GM12872 (cell line): ENCODE data around the gene PCDH9.

Experiments used
- TF ChIP-seq, protein P1 (sequence below): IDR thresholded peaks from 3 replicates; pipeline ENCODE4 v1.5.1; 2011; ENCODE audit warnings: low read depth, mild to moderate bottlenecking, low read length, moderate library complexity; ENCODE audit not compliant: insufficient read depth

PCDH9 gene

DNA sequence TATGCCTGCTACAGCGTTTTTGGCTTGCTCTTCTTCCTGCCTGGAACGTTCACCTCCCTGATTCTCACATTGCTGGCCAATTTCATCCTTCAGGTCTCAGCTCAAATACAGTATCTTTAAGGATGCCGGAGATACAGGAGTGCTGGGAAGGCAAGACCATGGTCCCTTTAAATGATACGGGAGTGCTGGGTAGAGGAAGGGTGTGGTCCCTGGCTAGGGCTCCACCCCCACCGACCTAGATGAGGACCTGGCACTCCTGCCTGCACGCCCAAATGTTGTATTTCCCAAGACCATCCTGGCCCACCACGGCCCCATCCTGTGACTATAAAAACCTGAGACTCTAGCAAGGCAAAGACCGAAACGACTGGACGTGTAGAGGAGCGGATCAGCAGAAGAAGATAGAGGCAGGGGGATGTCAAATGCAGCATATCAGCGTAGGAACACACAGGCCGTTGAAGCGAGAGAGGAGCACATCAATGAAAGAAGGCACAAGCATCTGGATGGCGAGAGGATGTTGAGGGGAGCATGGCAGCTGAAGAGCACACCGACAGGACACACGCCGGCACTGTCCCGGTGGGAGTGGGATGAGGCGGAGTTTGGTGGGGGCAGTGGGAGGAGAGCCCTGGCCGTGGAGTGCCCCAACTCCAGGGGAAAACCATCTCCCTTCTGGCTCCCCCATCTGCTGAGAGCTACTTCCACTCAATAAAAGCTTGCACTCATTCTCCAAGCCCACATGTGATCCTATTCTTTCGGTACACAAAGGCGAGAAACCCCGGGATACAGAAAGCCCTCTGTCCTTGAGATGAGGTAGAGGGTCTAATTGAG lies 74.0 kb downstream of the PCDH9 start:
- TF ChIP-seq, protein P1, sequence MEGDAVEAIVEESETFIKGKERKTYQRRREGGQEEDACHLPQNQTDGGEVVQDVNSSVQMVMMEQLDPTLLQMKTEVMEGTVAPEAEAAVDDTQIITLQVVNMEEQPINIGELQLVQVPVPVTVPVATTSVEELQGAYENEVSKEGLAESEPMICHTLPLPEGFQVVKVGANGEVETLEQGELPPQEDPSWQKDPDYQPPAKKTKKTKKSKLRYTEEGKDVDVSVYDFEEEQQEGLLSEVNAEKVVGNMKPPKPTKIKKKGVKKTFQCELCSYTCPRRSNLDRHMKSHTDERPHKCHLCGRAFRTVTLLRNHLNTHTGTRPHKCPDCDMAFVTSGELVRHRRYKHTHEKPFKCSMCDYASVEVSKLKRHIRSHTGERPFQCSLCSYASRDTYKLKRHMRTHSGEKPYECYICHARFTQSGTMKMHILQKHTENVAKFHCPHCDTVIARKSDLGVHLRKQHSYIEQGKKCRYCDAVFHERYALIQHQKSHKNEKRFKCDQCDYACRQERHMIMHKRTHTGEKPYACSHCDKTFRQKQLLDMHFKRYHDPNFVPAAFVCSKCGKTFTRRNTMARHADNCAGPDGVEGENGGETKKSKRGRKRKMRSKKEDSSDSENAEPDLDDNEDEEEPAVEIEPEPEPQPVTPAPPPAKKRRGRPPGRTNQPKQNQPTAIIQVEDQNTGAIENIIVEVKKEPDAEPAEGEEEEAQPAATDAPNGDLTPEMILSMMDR: no peak

DNA sequence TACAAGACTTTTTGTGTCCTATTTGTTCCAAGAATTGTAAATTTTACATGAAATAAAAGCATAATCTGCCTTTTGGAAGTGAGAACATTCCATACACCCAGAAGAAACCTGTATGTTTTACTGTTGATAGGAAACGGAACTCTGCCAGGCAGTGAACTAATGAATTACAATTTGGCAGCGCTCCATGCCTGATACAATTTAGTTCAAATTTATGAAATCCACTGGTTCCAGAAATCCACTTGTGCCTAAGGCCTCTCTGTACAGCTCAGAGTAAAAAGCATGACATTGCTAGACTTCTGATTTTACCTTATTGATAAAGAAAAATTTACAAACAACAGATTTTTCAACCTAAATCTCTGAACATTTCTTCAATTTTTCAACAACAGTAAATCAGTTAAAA lies 78.1 kb downstream of the PCDH9 start:
- TF ChIP-seq, protein P1: no peak

DNA sequence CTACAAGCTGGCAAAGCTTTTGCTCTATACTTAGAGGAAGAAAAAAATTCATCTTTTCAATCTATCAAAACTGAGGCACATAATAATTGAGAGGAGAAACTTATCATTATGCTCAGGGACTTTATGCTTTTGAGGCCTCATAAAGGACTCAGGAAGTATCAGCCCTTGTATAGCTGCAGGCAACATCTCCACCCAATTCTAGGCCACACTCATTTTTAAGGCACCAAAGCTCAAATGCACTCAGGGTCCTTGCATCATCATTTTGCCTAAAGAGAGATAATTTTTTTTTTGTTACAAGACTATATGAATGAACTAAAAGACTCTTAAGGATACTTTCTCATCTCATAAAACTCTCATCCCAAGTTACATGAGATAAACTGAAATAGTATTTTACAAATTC lies 78.5 kb downstream of the PCDH9 start:
- TF ChIP-seq, protein P1: no peak

DNA sequence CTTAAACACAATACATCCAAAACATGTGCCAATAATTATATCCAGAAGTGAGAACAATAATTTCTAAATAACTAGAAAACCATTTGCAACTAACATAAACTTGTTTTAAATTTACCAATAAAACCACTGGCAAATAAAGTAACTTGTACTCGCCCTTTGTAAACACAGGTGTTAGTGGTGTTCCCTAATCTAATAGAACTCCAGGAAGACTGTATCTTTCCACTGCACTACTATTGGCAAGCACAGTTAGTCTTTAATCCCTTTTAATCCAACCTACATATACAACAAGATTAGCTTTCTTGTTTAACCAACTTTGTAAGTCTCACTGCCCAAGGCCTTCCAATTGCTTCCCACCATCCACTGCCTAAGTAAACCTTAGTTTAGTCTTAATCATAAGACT lies 79.5 kb downstream of the PCDH9 start:
- TF ChIP-seq, protein P1: no peak

DNA sequence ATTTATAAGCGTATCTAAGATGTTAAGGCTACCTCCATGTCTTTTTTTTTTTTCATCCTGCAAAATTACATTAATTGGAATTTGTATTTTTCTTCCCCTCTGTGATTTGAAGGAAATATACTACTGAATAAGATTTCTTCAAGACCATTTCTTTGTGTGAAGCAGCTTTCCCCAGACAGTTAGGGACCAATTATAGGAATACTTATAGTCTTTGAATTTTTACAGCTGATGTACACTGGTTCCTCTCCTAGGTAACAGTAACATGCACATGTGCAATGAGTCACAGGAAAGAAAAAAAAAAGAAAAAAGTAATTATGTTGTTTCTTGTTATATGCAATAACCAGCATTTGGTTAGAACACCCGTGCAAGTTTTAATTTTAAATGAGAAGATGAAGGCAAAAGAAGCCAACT lies 82.0 kb downstream of the PCDH9 start:
- TF ChIP-seq, protein P1: no peak

DNA sequence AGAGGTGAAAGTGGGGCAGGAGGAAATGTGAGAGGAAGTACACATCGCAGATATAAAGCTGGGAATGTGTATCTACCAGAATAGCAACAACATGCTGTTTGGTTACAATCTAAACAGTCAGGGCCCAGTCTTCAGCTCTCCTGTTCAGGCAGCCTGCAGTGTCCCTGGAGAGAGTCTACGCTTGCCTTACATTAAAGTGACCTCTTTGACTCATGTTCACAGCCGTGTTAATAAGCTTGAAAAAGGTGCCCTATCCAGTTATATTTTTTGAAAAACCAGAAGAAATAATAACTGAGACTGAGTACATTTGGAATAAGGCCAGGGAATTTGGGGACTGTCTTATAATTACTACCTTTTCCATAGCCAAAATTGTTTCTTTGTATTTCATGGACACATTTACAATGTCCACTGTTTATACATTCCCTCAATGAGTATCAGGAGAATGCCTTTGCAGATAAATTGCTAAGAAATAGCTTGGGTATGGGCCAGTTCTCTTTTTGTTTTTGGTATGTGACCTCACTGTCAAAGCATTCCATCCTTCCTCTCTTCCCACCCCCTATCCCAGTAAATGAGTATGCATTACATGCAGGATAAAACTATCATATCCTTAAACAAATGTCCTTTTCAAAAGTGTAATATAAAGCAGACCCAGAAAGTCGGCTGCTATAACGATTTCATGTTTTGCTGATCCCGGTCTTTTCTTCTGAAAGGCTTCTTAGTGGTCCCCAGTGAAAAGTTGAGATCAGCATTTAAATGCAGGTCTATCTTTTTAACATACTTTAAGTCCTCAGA lies 82.6 kb downstream of the PCDH9 start:
- TF ChIP-seq, protein P1: no peak

DNA sequence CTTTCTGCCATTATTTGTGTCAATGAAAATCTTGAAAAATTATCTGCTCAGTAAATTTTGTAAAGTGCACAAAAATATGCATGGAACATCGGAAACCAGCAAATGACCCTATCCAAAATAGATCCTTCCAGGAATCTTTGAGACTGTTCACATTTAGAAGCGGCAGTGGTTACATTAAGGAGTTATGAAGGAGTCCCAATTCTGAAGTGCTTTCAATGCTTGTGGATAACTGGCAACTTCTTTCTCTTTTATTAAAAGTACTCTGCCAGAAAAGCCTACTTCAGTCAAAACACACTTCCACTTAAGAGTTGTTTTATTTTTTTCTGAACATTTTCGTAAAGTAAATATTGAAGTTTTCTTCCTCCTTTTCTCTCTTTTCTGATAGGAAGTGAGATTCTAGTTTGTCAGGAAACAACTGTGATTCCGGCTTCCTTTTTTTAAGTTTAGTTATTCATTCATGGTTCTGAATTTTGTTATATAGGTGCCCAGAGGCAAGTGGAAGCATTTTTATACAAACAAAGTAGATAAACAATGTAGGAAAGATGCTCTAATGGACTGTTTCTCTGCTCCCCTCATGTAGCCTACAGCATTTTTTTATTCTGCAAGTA lies 83.5 kb downstream of the PCDH9 start:
- TF ChIP-seq, protein P1: no peak
